ENCODE data around the gene ADAMTS4.

DNA sequence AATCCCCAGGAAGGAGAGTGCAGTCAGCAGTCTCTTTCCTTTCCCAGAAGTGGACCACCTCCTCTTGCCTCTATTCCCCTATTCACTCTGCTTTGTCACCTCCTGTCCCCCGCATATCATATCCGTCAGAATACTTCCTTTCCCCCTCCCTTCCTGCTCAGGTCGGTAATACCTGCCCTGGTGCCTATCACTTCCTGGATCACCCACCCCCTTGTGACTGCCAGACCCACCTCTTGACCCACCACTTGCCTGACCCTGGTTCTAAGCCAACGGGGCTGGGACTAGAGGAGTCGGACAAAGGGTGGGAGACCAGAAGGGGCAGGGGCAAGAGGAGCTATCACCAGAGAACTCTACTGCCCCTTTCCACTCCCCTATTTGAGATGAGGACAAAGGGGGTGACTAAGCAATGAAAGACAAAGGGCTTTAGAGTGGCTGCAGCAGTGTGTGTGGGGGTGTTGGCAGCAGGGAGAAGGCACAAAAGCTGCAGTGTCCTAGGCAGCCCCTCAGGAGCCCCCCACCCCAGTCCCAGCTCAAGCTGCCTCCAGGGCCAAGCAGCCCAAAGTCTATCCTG is 1.7 kb upstream of the ADAMTS4 start:
- TF ChIP-seq EZH2 (IDR thresholded peaks at IDR 0.05; ENCODE audit: borderline replicate concordance, low read depth, low read length, severe bottlenecking): no peak
- TF ChIP-seq, protein P1, sequence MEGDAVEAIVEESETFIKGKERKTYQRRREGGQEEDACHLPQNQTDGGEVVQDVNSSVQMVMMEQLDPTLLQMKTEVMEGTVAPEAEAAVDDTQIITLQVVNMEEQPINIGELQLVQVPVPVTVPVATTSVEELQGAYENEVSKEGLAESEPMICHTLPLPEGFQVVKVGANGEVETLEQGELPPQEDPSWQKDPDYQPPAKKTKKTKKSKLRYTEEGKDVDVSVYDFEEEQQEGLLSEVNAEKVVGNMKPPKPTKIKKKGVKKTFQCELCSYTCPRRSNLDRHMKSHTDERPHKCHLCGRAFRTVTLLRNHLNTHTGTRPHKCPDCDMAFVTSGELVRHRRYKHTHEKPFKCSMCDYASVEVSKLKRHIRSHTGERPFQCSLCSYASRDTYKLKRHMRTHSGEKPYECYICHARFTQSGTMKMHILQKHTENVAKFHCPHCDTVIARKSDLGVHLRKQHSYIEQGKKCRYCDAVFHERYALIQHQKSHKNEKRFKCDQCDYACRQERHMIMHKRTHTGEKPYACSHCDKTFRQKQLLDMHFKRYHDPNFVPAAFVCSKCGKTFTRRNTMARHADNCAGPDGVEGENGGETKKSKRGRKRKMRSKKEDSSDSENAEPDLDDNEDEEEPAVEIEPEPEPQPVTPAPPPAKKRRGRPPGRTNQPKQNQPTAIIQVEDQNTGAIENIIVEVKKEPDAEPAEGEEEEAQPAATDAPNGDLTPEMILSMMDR (IDR thresholded peaks at IDR 0.05; ENCODE audit: borderline replicate concordance, extremely low read depth, low read length, poor library complexity, severe bottlenecking): no peak
